ENCODE results near the gene COX7A2L. TPM values are rescaled to one million over a fixed set of nuclear protein-coding genes. Genes with fewer than 3 reads are reported as not detected.

The COX7A2L gene
- 140 and 185 TPM in 2 replicates for total RNA-seq

GRCh38 chr2:42360890-42361727 is at the start of gene COX7A2L:
Gene COX7A2L, minus strand, starts transcription at chr2:42361217. Its CDS starts 56 bp downstream, at chr2:42361161.

Other genes with a start within 250 kb of the COX7A2L start
- 36.5 and 44.7 TPM in 2 replicates for gene EML4, start 191.9 kb downstream of the COX7A2L start, total RNA-seq
- not detected in 2 replicates for gene KCNG3, start 132.8 kb upstream of the COX7A2L start, total RNA-seq
- 29.0 and 36.1 TPM in 2 replicates for gene MTA3, start 207.4 kb upstream of the COX7A2L start, total RNA-seq